Astrocyte (in vitro differentiated cells and primary cell): ENCODE data around the gene ATP8B4.

ENCODE experiments used
- CTCF ChIP-seq: IDR thresholded peaks from 2 replicates; pipeline ENCODE4 v1.5.1; 2011; ENCODE audit warnings: low read depth, mild to moderate bottlenecking, inconsistent platforms, low read length, moderate library complexity; ENCODE audit not compliant: insufficient read depth
- EZH2 ChIP-seq: IDR thresholded peaks from 2 replicates; pipeline ENCODE4 v1.6.1; 2012; ENCODE audit warnings: mild to moderate bottlenecking, low read length, inconsistent platforms; ENCODE audit not compliant: insufficient read depth

GRCh38 chr15:49860101-49860500, 258.9 kb downstream of the ATP8B4 start:
- no peak for TF ChIP-seq EZH2
- no peak for TF ChIP-seq CTCF
